Progenitor cell of endocrine pancreas (in vitro differentiated cells): ENCODE data around the gene LMF2. TPM values are rescaled to one million over a fixed set of nuclear protein-coding genes. Genes with fewer than 3 reads are reported as not detected.
A peak's percentile ranks its signal among the peaks of the same experiment; 100 is the strongest.

Source experiments
- DNase-seq: peaks from one replicate; pipeline ENCODE4 v3.0.0; 2021; ENCODE audit warnings: low spot score; ENCODE audit not compliant: unreplicated experiment
- H3K27ac Mint-ChIP-seq: 2 replicates; pipeline ENCODE4 v1.8.0; 2021; ENCODE audit warnings: mild to moderate bottlenecking, moderate library complexity, mixed read lengths
- H3K27me3 Mint-ChIP-seq: 2 replicates; pipeline ENCODE4 v1.8.0; 2021; ENCODE audit warnings: mixed read lengths
- H3K36me3 Mint-ChIP-seq: 2 replicates; pipeline ENCODE4 v1.8.0; 2022; ENCODE audit warnings: mixed read lengths; ENCODE audit not compliant: insufficient read depth
- H3K4me1 Mint-ChIP-seq: 2 replicates; pipeline ENCODE4 v1.8.0; 2021; ENCODE audit warnings: low read depth, mixed read lengths
- H3K4me3 Mint-ChIP-seq: 2 replicates; pipeline ENCODE4 v1.8.0; 2021; ENCODE audit warnings: low read depth, mild to moderate bottlenecking, moderate library complexity, mixed read lengths
- H3K9me3 Mint-ChIP-seq: 2 replicates; pipeline ENCODE4 v1.8.0; 2021; ENCODE audit warnings: low read depth, mixed read lengths
- CTCF ChIP-seq: fragments of 200-600 bp; sonication (generic); IDR thresholded peaks from one replicate; pipeline ENCODE4 v1.5.0; 2021; ENCODE audit warnings: antibody characterized with exemption, mild to moderate bottlenecking; ENCODE audit not compliant: unreplicated experiment
- total RNA-seq: library from RNA; stranded (reverse); gene quantifications from 2 replicates; pipeline ENCODE4 v1.2.1, GENCODE V29; 2021

The LMF2 gene
- total RNA-seq, 1 donor from 2014 or later, result 65.5 TPM

- Mint-ChIP-seq H3K27me3 (no peaks in the 10 kb centered on the region), H3K27ac (no peak overlapping the region), H3K36me3 (peaks cover 2% of the 10 kb centered on the region), H3K4me3 (no peak overlapping the region), H3K9me3 (no peaks in the 10 kb centered on the region), H3K4me1 (no peaks in the 10 kb centered on the region)
- TF ChIP-seq CTCF, result no peak
- DNase-seq, result no peak
These were observed 8.6 kb upstream of the LMF2 start for GRCh38 chr22:50516068-50516467.

- Mint-ChIP-seq H3K4me1 (peaks cover 10% of the 10 kb centered on the region), H3K27ac (no peak overlapping the region), H3K36me3 (peaks cover 2% of the 10 kb centered on the region), H3K4me3 (no peak overlapping the region), H3K9me3 (no peaks in the 10 kb centered on the region), H3K27me3 (no peaks in the 10 kb centered on the region)
- DNase-seq, result no peak
- TF ChIP-seq CTCF, result no peak
These were observed 5.7 kb upstream of the LMF2 start for GRCh38 chr22:50513175-50513574.

GRCh38 chr22:50508897-50509296 is 1.4 kb upstream of the LMF2 start:
- peaks cover 15% of the 10 kb centered on the region for H3K4me1 Mint-ChIP-seq

GRCh38 chr22:50507991-50508884 is 736 bp upstream of the LMF2 start, which contains the start of gene NCAPH2:
Gene NCAPH2 (plus strand): TSS chr22:50508224. CDS start chr22:50508338, 114 bp downstream.
- no peaks in the 10 kb centered on the region for H3K27me3 Mint-ChIP-seq
- TF ChIP-seq CTCF, result no peak
- peak within 1 kb of the TSS; percentile 98 for H3K27ac Mint-ChIP-seq
- no peaks in the 10 kb centered on the region for H3K9me3 Mint-ChIP-seq
- H3K4me3 Mint-ChIP-seq, result peak within 1 kb of the TSS; percentile 95
- no peaks in the 10 kb centered on the region for H3K36me3 Mint-ChIP-seq
- DNase-seq, result no peak
- peaks cover 15% of the 10 kb centered on the region for H3K4me1 Mint-ChIP-seq

More at GRCh38 chr22:50508897-50509296, 1.4 kb upstream of the LMF2 start:
- DNase-seq, result no peak
- Mint-ChIP-seq H3K27me3 (no peaks in the 10 kb centered on the region), H3K4me3 (peak overlapping the region; percentile 95), H3K27ac (peak overlapping the region; percentile 93), H3K9me3 (no peaks in the 10 kb centered on the region), H3K36me3 (no peaks in the 10 kb centered on the region)
- TF ChIP-seq CTCF, result no peak

- Mint-ChIP-seq H3K27me3 (no peaks in the 10 kb centered on the region), H3K9me3 (no peaks in the 10 kb centered on the region), H3K36me3 (no peaks in the 10 kb centered on the region), H3K4me3 (peak overlapping the region; percentile 91), H3K4me1 (peaks cover 15% of the 10 kb centered on the region), H3K27ac (peak overlapping the region; percentile 91)
- no peak for DNase-seq
- TF ChIP-seq CTCF, result no peak
These were observed 686 bp downstream of the LMF2 start for GRCh38 chr22:50506611-50507420.
